GM21367 (cell line): Measurements from ENCODE around the gene NEDD4L.
A peak's percentile ranks its signal among the peaks of the same experiment; 100 is the strongest.
"Not testable (repeated sequence)": the region's sequence is repeated elsewhere in the genome, so short reads cannot be mapped to it uniquely, and the experiment has no call there.

Experiments
- ATAC-seq: cut with Tn5 transposase; IDR thresholded peaks from one replicate; pipeline ENCODE4 v1.9.1; 2021; ENCODE audit not compliant: unreplicated experiment

Gene NEDD4L

DNA sequence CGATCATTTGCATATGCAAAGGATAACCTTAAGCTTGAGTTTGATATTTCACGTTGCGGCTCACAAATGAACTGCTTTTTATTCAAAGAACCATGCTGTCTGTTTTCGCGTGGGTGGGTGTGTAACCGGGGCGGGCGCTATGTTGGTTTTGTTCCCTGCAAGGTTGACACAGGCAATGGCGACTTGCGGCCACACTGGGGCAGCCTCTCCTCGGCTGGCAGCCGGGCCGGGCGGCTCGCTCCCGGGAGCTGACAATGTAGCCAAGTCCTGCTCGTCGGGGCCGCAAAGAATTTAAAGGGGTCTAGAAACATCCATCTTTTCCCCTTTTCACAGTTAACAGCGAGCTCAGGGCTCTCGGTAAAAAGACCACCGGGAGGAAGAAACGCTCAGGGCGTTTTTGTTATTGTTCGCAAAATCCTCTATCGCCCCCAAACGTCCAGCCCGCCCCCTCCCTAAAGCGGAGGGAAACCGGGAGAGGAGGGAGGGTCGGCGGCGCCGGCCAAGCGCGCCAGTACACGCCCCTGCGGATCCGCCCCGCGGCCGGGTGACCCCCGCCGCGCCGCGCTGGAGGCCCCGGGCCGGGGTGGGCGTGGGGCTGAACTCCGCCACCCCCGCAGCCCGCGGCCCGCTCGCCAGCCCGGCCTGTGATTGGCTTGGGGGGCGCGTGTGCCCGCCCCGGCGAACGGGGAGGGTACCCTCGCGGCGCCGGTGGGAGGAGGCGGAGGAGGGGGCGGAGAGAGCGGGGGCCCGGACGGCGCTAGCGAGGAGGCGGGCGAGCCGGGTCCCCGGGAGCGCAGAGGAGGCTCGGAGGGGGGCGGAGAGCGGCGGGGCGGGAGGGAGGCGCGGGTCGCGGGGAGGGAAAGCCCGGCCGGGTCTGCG, at the start of gene NEDD4L:
NEDD4L (plus strand) TSS at position 736 of the 879 bp plus-strand sequence. CDS start 435 bp downstream, outside the sequence.
- peak; percentile 71 for ATAC-seq

DNA sequence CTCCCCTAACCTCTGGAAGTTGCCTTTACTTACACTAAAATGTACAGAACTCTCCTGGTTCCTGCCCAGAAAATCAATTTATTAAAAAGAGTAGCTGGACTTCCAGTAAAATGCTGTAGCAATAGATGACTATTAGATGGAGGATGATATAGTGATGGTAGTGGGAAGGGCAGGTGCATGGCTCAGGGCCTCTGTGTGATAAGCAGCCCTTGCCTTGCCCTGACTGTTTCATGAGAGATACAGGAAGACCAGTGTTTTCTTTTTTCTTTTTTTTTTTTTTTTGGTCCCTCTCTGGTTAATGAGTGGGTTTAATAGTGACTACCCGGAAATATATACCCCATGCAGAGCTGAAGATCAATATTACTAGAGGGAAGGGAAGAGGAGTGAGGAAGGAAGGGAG, 48.7 kb upstream of the NEDD4L start:
- ATAC-seq = no peak

DNA sequence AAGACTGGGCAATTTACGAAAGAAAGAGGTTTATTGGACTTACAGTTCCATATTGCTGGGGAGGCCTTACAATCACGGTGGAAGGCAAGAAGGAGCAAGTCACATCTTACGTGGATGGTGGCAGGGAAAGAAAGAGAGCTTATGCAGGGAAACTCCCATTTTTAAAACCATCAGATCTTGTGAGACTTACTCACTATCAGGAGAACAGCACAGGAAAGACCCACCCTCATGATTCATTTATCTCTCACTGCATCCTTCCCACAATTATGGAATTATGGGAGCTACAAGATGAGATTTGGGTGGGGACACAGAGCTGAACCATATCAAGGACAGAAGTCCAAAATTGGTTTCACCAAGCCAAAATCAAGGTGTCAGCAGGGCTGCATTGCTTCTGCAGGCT, 47.1 kb upstream of the NEDD4L start:
- ATAC-seq = not testable (repeated sequence)

DNA sequence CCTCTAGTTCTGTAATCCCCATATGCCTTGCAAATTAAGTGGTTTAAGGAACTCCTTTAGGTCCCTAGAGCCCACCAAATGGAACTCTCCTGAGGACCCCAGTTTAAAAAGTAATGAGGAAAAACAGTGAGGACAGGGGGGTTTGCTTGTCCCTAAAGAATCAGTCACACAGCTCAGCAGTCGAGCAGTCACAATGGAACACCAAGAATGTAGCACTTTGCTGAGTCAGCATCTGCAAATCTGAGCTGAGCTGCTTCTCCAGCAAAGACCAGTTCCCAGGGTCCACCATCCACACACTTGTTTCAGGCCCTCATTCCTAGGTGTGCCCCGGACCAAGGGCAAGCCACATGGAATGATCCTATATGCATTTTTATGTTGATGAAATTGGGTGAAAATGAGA, 46.2 kb upstream of the NEDD4L start:
- ATAC-seq = no peak

DNA sequence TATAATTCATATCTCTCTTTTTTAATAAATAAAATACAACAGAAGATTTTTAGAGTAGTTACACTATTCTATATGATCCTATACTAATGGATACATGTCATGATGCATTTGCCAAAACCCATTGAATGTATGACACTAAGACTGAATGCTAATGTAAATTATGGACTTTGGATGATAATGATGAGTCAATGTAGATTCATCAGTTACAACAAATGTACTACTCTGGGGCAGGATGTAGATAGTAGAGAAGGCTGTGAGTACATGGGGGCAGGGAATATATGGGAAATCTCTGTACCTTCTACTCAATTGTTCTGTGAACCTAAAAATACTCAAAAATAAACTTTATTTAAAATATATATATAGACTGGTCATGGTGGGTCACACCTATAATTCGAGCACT, 45.6 kb upstream of the NEDD4L start:
- ATAC-seq = no peak

DNA sequence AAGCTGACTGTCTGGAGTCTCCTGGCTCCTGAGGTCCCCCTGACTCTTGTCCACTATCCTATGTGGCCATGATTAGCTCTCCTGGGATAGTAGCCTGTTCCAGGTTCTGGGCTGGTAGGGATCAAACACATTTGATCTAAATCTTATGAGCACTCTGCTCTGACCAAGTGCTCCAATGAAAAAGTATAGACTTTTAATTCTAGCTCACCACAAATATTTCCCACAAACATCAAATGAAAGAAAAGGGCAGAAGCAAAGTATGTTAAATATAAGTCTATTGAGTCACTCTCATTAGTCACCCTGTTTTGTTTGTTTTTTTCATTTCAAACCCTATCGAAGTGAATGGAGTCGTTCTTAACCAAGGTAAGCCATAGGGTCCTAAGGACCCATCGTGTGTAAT, 39.7 kb upstream of the NEDD4L start:
- no peak for ATAC-seq

DNA sequence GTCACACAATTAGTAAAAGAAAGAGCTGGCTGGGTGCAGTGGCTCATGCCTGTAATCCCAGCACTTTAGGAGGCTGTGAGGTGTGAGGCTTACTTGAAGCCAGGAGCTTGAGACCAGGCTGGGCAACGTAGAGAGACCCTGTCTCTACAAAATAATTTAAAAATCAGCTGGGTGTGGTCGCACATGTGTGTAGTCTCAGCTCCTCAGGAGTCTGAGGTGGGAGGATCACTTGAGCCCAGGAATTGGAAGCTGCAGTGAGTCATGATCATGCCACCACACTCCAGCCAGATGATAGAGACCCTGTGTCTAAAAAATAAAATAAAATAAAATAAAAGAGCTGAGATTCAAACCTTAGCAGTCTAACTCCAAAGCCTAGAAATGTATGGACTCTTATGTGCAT, 39.0 kb upstream of the NEDD4L start:
- ATAC-seq = no peak

DNA sequence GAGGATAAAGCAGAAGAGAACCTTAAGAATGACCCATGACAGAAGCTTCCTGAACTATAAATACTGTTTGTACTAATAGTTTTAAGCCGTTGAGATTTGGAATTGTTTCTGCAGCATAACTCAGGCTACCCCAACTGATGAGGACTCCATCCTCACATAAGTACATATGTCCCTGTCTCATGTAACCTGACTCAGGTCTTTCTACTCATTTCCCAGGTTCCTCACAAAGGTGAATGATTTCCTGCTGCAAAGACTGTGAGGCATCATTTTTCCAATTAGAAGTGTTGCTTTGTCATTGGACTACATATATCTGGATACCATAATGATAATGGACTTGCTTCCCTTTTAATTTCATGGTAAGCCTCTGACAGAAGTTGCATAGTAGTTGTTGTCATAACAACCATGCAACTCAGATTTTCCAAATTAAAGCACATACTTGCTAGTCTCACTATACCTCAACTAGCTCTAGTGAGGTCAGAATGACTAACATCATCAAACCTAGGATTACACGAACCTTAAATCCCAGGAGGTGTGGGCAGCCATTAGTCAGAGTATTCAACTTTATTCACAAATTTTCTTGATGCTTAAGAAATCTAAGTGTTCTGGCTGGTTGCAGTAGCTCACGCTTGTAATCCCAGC, 38.0 kb upstream of the NEDD4L start:
- no peak for ATAC-seq

DNA sequence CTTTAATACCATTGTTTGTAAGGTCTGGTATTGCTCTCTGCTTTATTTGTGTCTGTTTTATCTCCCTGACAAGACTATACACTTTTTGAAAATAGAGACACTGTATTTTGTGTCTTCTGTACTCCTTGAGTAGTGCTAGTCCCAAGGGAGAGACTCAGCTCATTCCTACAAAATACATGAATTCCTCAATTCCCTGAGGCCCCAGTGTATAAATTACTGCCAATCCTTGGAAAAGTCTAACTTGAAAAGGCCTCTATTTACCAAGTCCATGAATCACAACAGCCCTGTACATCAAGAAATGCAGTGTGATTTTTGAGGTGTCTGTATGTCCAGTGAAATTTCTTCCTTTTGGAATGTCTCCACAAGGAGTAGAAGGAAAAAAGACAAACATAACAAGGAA, 34.9 kb upstream of the NEDD4L start:
- ATAC-seq = no peak

DNA sequence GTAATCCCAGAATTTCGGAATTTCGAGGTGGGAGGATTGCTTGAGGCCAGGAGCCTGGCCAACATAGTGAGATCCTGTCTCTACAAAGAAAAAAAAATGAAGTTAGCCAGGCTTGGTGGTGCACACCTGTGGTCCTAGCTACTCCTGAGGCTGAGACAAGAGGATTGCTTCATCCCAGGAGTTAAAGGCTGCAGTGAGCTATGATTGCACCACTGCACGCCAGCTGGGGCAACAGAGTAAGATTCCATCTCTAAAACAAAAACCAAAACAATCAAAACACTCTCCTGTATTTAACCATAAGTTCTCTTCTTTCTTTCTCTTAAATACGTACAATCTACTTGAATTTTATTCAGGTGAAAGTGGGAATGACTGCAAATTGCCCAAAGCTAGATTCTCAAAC, 33.8 kb upstream of the NEDD4L start:
- no peak for ATAC-seq

DNA sequence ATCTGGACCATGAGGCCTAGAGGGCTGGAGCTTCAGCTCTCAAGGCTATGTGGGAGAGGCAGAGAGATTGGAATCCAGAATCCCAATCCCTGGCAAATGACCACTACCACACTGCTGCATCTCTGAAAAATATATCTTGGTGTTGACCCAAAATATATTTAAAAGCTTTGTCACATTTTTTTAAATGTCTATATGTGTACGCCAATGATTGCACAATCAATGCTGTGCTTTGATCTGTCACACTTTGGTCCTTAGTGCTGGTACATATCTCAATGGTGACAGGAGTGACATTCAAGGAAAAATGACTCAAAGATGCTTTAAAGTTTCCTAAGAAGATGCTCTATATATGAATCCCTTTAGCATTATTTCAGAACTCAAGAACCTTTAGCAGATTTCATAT, 31.7 kb upstream of the NEDD4L start:
- ATAC-seq = no peak

DNA sequence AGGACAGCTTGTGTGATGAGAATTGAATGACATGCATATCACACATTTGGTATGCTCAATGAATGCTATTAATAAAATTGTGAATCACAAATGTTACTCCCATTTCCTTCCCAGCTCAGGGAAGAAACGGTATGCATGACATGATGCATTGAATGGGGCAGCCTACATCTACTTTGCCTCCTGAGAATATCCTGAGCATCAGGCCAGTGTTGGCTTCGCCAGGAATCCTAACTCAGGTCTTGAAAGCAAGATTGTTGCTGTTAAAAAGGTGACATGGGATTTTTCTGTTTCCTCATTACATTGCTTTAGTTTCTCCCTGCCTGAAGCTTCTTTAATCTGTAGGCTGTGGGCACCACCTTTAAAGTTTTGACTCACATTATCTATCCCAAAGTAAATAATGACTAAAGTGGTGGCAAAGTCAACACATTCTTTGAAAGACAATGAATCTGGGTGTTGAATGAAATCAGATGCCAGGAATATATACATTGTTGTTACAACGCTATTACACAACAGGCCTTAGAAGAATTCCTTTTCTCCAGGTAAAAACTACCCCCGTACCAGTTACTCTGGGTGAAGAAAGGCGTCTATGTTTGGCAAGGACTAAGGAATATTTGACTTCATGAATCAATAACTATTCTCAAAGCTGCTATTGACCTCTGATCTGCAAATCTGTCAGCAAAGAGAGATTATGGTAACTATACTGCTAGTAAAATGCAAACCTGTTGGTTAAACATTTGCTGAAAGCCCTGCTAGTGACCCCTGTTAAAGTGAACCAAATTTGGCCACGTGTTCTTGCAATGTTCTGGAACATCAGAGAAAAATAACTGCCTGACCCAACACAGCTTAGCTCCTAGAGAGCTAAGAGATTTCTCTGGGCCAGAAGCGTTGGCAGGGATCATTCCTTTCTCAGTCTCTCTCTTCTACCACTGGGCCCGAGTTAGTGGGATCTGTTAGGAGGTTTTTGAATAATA, 30.5 kb upstream of the NEDD4L start:
- ATAC-seq = no peak

DNA sequence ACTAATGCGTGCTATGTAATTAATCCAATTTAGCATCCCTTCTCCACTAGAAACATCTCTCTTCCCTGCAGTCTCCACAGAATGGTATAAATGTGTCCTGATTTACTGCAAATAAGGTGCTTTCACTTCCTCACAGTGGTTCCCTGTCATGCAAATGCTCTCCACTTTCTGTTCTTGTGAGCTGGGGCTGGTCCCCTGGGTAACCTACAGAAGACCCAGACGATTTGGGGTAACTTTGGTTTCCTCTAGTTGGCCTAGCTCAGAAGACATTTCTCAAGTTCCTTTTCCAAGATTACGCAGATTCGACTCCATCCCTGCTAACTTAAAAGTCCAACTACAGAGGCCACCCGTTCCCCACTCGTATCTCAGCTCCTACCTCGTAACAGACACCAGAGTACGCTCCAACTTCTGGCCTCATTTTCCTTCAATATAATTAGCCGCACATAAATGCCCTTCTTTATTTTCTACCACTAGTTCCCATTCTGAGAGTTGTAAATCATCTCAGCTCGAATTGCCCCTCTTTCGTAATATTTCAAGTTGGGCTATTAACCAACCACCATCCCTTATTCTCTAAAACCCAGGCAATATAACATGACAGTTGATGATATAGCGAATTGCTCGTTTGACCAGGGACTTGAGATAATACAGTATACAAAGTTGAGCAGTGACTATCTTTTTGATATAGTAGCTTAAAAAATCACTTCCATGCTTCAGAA, 28.8 kb upstream of the NEDD4L start:
- peak; percentile 97 for ATAC-seq

DNA sequence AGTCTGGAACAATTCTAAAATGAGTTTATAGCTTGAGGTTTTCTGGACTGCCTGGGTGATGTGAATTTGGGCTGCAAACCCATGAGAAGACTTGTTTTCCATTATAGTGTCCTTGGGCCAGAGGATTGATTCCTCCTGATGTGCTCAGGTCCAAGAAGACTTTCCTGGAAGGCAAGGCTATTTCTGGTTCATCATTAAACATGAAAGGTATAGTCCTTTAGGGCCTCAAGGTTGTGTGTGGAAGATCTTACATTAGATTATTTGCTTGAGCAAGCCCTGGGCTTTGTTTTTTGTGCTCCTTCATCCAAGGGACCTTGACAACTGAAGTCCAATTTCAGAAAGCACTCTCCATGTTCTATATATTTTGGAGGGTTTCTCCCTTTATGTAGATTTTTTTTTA, 26.8 kb upstream of the NEDD4L start:
- no peak for ATAC-seq

DNA sequence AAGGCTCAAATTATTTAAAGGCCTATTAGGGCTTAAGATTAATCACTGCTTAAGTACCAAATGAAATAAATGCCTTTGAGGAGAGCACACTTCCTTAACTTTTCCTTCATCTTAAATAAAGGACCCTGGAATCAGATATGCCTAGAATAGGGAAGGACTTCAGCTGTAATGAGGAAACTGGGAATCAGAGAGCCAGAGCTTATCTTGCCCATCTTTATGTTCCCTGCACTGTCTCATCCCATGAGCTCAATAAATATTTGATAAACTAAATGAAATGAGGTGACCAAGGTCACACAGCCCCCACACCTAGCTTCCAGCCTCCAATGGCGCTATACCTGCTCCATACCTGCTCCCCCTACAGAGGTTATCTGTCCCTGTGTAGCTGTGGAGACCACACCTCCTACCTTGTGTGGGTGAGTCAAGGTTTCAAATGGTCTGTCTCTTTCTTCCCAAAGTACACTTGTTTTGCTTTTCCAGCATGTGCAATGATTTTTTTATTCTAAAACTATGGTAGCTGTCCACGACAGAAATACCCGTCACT, 23.4 kb upstream of the NEDD4L start:
- no peak for ATAC-seq

DNA sequence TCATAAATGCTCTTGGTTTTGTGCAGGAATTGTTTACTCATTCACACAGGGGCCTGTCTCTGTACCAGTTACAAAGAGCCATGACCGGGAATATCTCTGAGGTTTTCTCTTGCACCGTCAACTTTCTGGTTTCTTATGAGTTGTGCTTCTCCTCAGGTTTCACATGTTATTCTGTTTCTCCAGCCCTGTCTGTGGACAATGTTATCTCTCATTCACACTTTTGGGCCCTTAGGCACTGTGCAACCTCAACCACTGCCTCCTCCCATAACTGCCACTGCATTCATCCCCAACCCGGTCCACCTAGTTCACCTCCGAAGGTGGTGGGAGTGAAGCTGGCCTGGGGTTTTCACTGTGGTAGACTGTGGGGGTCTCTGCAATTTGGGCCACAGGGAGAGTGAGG, 22.5 kb upstream of the NEDD4L start:
- ATAC-seq = no peak

DNA sequence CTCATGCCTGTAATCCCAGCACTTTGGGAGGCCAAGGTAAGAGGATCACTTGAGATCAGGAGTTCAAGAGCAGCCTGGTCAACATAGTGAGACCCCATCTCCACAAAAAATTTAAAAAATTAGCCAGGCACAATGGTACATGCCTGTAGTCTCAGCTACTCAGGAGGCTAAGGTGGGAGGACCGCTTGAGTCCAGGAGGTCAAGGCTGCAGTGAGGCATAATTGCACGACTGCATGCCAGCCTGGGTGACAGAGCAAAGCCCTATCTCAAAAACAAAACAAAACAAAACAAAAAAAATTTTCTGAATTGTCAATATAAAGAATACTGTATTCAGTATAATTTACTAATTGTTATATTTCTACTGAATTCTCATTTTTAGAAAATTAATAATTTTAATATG, 20.9 kb upstream of the NEDD4L start:
- ATAC-seq = no peak

DNA sequence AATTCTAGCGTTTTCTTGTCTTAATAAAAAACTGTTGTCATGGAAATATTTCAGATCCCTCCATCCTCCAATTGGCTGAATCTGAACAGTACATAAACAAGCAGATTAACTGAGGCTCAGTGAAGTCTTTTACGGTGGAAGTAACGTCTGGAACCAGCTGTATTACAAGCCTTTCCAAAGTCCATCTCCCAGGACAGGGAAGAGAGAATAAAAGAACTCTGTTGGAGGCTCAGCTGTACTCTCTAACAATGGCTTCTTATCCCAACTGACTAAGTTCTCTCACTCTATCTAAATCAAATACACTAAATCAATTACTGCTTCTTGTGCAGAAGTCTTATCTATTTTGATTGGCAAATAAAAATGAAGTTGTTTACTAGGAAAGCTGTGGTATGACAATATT, 19.9 kb upstream of the NEDD4L start:
- no peak for ATAC-seq

DNA sequence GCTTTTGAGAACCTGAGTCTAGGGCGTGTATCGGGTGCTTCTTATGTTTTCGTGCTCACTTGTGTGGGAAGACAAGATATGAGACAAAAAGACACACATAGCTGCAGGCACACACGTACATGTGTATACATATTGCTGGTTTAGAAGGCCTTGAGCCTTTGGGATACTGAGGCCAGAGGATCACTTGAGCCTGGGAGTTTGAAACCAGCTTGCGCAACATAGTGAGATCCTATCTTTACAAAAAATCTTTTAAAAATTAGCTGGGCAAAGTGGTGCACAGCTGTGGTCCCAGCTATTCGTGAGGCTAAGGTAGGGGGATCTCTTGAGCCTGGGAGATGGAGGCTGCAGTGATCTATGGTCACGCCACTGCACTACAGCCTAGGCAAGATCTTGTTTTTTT, 18.8 kb upstream of the NEDD4L start:
- no peak for ATAC-seq

DNA sequence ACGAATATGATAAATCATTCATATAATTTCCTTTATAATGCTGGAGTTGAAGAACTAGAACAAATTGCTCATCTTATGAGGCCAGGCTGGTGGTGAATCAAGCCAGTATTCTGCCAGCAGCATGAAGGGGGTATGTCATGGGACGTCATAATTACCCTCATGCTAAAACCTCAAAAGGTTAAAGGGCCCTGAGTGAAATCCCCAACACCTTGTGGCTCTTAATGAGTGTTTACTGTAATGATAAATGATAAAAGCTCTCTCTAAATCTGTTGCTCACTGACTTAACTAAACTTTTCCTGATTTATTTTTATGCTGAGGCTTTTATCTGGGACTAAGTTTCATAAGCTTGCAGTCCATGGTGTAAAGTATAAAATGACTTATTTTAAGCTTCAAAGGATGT, 18.3 kb upstream of the NEDD4L start:
- no peak for ATAC-seq

DNA sequence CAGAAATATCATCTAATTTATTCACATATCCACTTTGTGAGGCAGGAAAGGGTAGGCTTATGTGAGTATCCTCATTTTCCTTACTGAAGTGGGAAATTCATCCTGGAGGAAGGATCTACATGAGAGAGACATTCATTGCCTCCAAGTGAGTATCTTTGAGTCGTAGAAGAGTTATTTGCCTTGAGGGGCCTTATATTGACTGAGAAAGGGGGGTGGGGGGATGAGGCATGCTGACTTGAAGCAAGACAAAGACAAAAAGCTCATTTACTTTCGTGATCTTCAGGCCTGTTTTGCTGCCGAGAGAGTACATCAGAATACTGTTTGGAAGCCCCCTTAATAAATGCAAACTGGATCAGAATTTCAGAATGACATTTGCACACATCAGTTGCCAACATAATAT, 17.6 kb upstream of the NEDD4L start:
- no peak for ATAC-seq
